Prostate gland (tissue), 2 donors: ENCODE measurements around the gene PML. TPM values are rescaled to one million over a fixed set of nuclear protein-coding genes. Genes with fewer than 3 reads are reported as not detected.

ENCODE experiments used
- DNase-seq: peaks from one replicate; pipeline ENCODE4 v3.0.0-alpha.2; 2019; ENCODE audit warnings: low spot score
- H3K27ac ChIP-seq, 2 donors: fragments of 200-600 bp; sonication (generic); 2 replicates each; pipeline ENCODE4 v1.5.1; 2017 to 2019
- H3K27me3 ChIP-seq: fragments of 200-600 bp; sonication (generic); replicated peaks from 2 replicates; pipeline ENCODE4 v1.5.1; 2019; ENCODE audit not compliant: insufficient read depth
- H3K36me3 ChIP-seq, 2 donors: fragments of 200-600 bp; sonication (generic); 1 replicate in 1 of 2; 2 replicates in 1 of 2; pipeline versions ENCODE4 v1.5.1 to v1.8.1; 2017 to 2019
- H3K4me1 ChIP-seq: fragments of 200-600 bp; sonication (generic); replicated peaks from 2 replicates; pipeline ENCODE4 v1.5.1; 2019
- H3K4me3 ChIP-seq, 2 donors: fragments of 200-600 bp; sonication (generic); 2 replicates each; pipeline ENCODE4 v1.5.1; 2017 to 2019
- H3K9me3 ChIP-seq: fragments of 200-600 bp; sonication (generic); 2 replicates; pipeline ENCODE4 v1.5.1; 2017
- CTCF ChIP-seq, 4 experiments: fragments of 200-600 bp in 2 of 4; fragments of 450-650 bp in 2 of 4; sonication (generic) in 2 of 4; IDR thresholded peaks; 1 replicate in 3 of 4; 2 replicates in 1 of 4; pipeline ENCODE4 v1.5.1; 2016 to 2019; ENCODE audit warnings: antibody characterized with exemption in 4 of 4, mild to moderate bottlenecking in 2 of 4, moderate library complexity in 2 of 4
- POLR2A ChIP-seq: fragments of 450-650 bp; IDR thresholded peaks from one replicate; pipeline ENCODE4 v1.6.1; 2016; ENCODE audit warnings: antibody characterized with exemption, mild to moderate bottlenecking
- POLR2AphosphoS5 ChIP-seq: sonication (generic); formaldehyde crosslinking; IDR thresholded peaks from one replicate; pipeline ENCODE4 v1.6.1; 2017; ENCODE audit warnings: antibody characterized with exemption
- WGBS: methylation state at CpG from one replicate; pipeline ENCODE4 v1.1.5; 2018; 5-methylcytosine and 5-hydroxymethylcytosine counted together
- intact Hi-C: fragments of 100-400 bp; cut with DNase I; formaldehyde crosslinking; loops from one replicate; pipeline ENCODE4 v1.14.2; 2022
- total RNA-seq, 2 donors: library from RNA; depleted of rRNA; stranded (reverse); fragments of >200 nt; gene quantifications; one replicate each; pipeline ENCODE4 v1.1.0, GENCODE V29; 2016

Gene PML
- total RNA-seq, 2 donors from 2014 or later, result 67.5 to 122 TPM

- Histone ChIP-seq H3K4me3 (no peak overlapping the region), H3K27me3 (no peaks in the 10 kb centered on the region), H3K9me3 (no peaks in the 10 kb centered on the region), H3K27ac (no peak overlapping the region), H3K4me1 (no peaks in the 10 kb centered on the region), H3K36me3 (no peaks in the 10 kb centered on the region)
- intact Hi-C loops, result no loop called here
- DNase-seq, result no peak
- TF ChIP-seq CTCF (IDR thresholded peaks at IDR 0.05) (no peak), POLR2A (no peak), POLR2AphosphoS5 (no peak)
- 81% methylated on average over 24 of the region's 27 CpGs for WGBS
Measured at GRCh38 chr15:73954188-73955145, 40.0 kb upstream of the PML start.

- Histone ChIP-seq H3K4me3 (no peak overlapping the region), H3K27ac (no peak overlapping the region), H3K27me3 (no peaks in the 10 kb centered on the region), H3K4me1 (no peaks in the 10 kb centered on the region), H3K36me3 (no peaks in the 10 kb centered on the region), H3K9me3 (no peaks in the 10 kb centered on the region)
- intact Hi-C loops, result no loop called here
- TF ChIP-seq POLR2A, result no peak
- TF ChIP-seq POLR2AphosphoS5, result no peak
- no peak for TF ChIP-seq CTCF (IDR thresholded peaks at IDR 0.05)
- no peak for DNase-seq
- 89% methylated on average over 4 of the region's 4 CpGs for WGBS
Measured at GRCh38 chr15:73955326-73955725, 39.2 kb upstream of the PML start.

- H3K27ac ChIP-seq, result no peak overlapping the region
- H3K4me3 ChIP-seq, result no peak overlapping the region
- no peaks in the 10 kb centered on the region for H3K27me3 ChIP-seq
- no peaks in the 10 kb centered on the region for H3K36me3 ChIP-seq
- WGBS, result 82% methylated on average over 12 of the region's 12 CpGs
- TF ChIP-seq POLR2AphosphoS5 (no peak), POLR2A (no peak), CTCF (IDR thresholded peaks at IDR 0.05) (no peak)
- H3K4me1 ChIP-seq, result no peaks in the 10 kb centered on the region
- intact Hi-C loops, result no loop called here
- DNase-seq, result no peak
- no peaks in the 10 kb centered on the region for H3K9me3 ChIP-seq
Measured at GRCh38 chr15:73955861-73956742, 38.4 kb upstream of the PML start.

GRCh38 chr15:73956743-73957135 is 37.8 kb upstream of the PML start:
- Histone ChIP-seq H3K4me1 (no peaks in the 10 kb centered on the region), H3K27me3 (no peaks in the 10 kb centered on the region), H3K4me3 (no peak overlapping the region), H3K9me3 (no peaks in the 10 kb centered on the region), H3K36me3 (no peaks in the 10 kb centered on the region), H3K27ac (no peak overlapping the region)
- 47% methylated on average over 9 of the region's 9 CpGs for WGBS
- TF ChIP-seq CTCF (IDR thresholded peaks at IDR 0.05), result no peak
- no peak for DNase-seq
- intact Hi-C loops, result no loop called here
